WTC11 (cell line): ENCODE measurements around the gene RGS17. TPM values are rescaled to one million over a fixed set of nuclear protein-coding genes. Genes with fewer than 3 reads are reported as not detected.

ENCODE experiments used
- ATAC-seq: fragments of 200-7000 bp; cut with Tn5 transposase; 2 replicates; pipeline ENCODE4 v1.10.0; 2021; ENCODE audit warnings: mild to moderate bottlenecking, moderate library complexity
- CTCF ChIA-PET: fragments of 300-600 bp; sonication (Branson Sonifier 250); formaldehyde crosslinking; loops from one replicate; lab custom pipeline; 2021; ENCODE audit warnings: antibody characterized with exemption; lab: Charles Lee
- POLR2A ChIA-PET: fragments of 350-600 bp; sonication (Branson Sonifier 250); formaldehyde crosslinking; loops from one replicate; lab custom pipeline; 2021; ENCODE audit warnings: antibody characterized with exemption; lab: Charles Lee
- DNase-seq: peaks from one replicate; pipeline ENCODE4 v3.0.0; 2021; ENCODE audit warnings: low spot score
- H3K27ac Mint-ChIP-seq: 2 replicates; pipeline ENCODE4 v1.8.0; 2021; ENCODE audit warnings: mixed read lengths
- H3K27me3 Mint-ChIP-seq: 2 replicates; pipeline ENCODE4 v1.8.0; 2021; ENCODE audit warnings: low read depth, mild to moderate bottlenecking, moderate library complexity, mixed read lengths
- H3K36me3 Mint-ChIP-seq: 2 replicates; pipeline ENCODE4 v1.8.0; 2021; ENCODE audit warnings: mixed read lengths
- H3K4me1 Mint-ChIP-seq: 2 replicates; pipeline ENCODE4 v1.8.0; 2022; ENCODE audit warnings: mixed read lengths
- H3K4me3 Mint-ChIP-seq: 2 replicates; pipeline ENCODE4 v1.8.0; 2021; ENCODE audit warnings: mild to moderate bottlenecking, moderate library complexity, mixed read lengths
- H3K9me3 Mint-ChIP-seq: 2 replicates; pipeline ENCODE4 v1.8.0; 2021; ENCODE audit warnings: mixed read lengths
- ATF1 ChIP-seq: sonication (generic); formaldehyde crosslinking; IDR thresholded peaks from 2 replicates; pipeline ENCODE4 v1.8.1; 2023; ENCODE audit warnings: mild to moderate bottlenecking, moderate library complexity, missing genetic modification reagents
- ATF2 ChIP-seq: sonication (generic); formaldehyde crosslinking; IDR thresholded peaks from 2 replicates; pipeline ENCODE4 v1.8.1; 2022; ENCODE audit warnings: low read depth, missing genetic modification reagents, borderline replicate concordance
- CREM ChIP-seq: sonication (generic); formaldehyde crosslinking; IDR thresholded peaks from 2 replicates; pipeline ENCODE4 v1.8.1; 2022; ENCODE audit warnings: mild to moderate bottlenecking, missing genetic modification reagents, moderate library complexity
- ETV6 ChIP-seq: sonication (generic); formaldehyde crosslinking; IDR thresholded peaks from 2 replicates; pipeline ENCODE4 v1.8.1; 2022; ENCODE audit warnings: mild to moderate bottlenecking, missing genetic modification reagents
- FOXK1 ChIP-seq: sonication (generic); formaldehyde crosslinking; IDR thresholded peaks from 2 replicates; pipeline ENCODE4 v1.8.0; 2022; ENCODE audit warnings: mild to moderate bottlenecking, moderate library complexity, missing genetic modification reagents
- FOXP1 ChIP-seq: sonication (generic); formaldehyde crosslinking; IDR thresholded peaks from 2 replicates; pipeline ENCODE4 v1.8.0; 2022; ENCODE audit warnings: missing genetic modification reagents, mild to moderate bottlenecking, moderate library complexity, borderline replicate concordance
- FOXP4 ChIP-seq: sonication (generic); formaldehyde crosslinking; IDR thresholded peaks from 2 replicates; pipeline ENCODE4 v1.8.0; 2022; ENCODE audit warnings: mild to moderate bottlenecking, missing genetic modification reagents
- JUN ChIP-seq: sonication (generic); formaldehyde crosslinking; IDR thresholded peaks from 2 replicates; pipeline ENCODE4 v1.8.0; 2023; ENCODE audit warnings: mild to moderate bottlenecking, missing genetic modification reagents
- MLX ChIP-seq: sonication (generic); formaldehyde crosslinking; IDR thresholded peaks from 2 replicates; pipeline ENCODE4 v1.8.1; 2023; ENCODE audit warnings: mild to moderate bottlenecking, missing genetic modification reagents, moderate library complexity
- NR1H2 ChIP-seq: sonication (generic); formaldehyde crosslinking; IDR thresholded peaks from 2 replicates; pipeline ENCODE4 v1.9.0; 2021; ENCODE audit warnings: mild to moderate bottlenecking, moderate library complexity, missing genetic modification reagents
- RORB ChIP-seq: fragments of 250-450 bp; sonication (Bioruptor Pico); IDR thresholded peaks from 2 replicates; pipeline ENCODE4 v1.9.0; 2021; ENCODE audit warnings: mild to moderate bottlenecking
- TEAD1 ChIP-seq: sonication (generic); formaldehyde crosslinking; IDR thresholded peaks from 2 replicates; pipeline ENCODE4 v1.8.0; 2022; ENCODE audit warnings: mild to moderate bottlenecking, missing genetic modification reagents
- TEAD4 ChIP-seq: sonication (generic); formaldehyde crosslinking; IDR thresholded peaks from 2 replicates; pipeline ENCODE4 v1.8.0; 2022; ENCODE audit warnings: mild to moderate bottlenecking, missing genetic modification reagents
- TP53 ChIP-seq: sonication (generic); formaldehyde crosslinking; IDR thresholded peaks from 2 replicates; pipeline ENCODE4 v1.8.1; 2023; ENCODE audit warnings: mild to moderate bottlenecking, missing genetic modification reagents
- ZBTB43 ChIP-seq: sonication (generic); formaldehyde crosslinking; IDR thresholded peaks from 2 replicates; pipeline ENCODE4 v1.8.1; 2023; ENCODE audit warnings: mild to moderate bottlenecking, missing genetic modification reagents
- ZNF121 ChIP-seq: sonication (generic); formaldehyde crosslinking; IDR thresholded peaks from 2 replicates; pipeline ENCODE4 v1.8.0; 2023; ENCODE audit warnings: missing genetic modification reagents
- ZNF263 ChIP-seq: sonication (generic); formaldehyde crosslinking; IDR thresholded peaks from 2 replicates; pipeline ENCODE4 v1.8.1; 2022; ENCODE audit warnings: low read depth, mild to moderate bottlenecking, moderate library complexity, missing genetic modification reagents
- ZSCAN18 ChIP-seq: fragments of 250-450 bp; sonication (Bioruptor Pico); IDR thresholded peaks from 2 replicates; pipeline ENCODE4 v2.1.2; 2022; ENCODE audit warnings: mild to moderate bottlenecking, moderate library complexity
- total RNA-seq: library from RNA; stranded (reverse); gene quantifications from 3 replicates; pipeline ENCODE4 v1.2.3, GENCODE V29; 2021
- TF ChIP-seq, protein P1 (sequence below): sonication (generic); formaldehyde crosslinking; IDR thresholded peaks from 2 replicates; pipeline ENCODE4 v1.8.1; 2023; ENCODE audit warnings: mild to moderate bottlenecking, missing genetic modification reagents
- TF ChIP-seq, protein P2 (sequence below): sonication (generic); formaldehyde crosslinking; IDR thresholded peaks from 2 replicates; pipeline ENCODE4 v1.8.0; 2022; ENCODE audit warnings: mild to moderate bottlenecking, missing genetic modification reagents
- TF ChIP-seq, protein P3 (sequence below): sonication (generic); formaldehyde crosslinking; IDR thresholded peaks from 2 replicates; pipeline ENCODE4 v1.8.0; 2023; ENCODE audit warnings: mild to moderate bottlenecking, missing genetic modification reagents
- TF ChIP-seq, protein P4 (sequence below): fragments of 250-450 bp; sonication (Bioruptor Pico); IDR thresholded peaks from 2 replicates; pipeline ENCODE4 v1.9.0; 2021; ENCODE audit warnings: moderate library complexity, mild to moderate bottlenecking, inconsistent platforms, borderline replicate concordance

RGS17 gene
- total RNA-seq, 1 experiment from 2014 or later = 9.3 TPM

DNA sequence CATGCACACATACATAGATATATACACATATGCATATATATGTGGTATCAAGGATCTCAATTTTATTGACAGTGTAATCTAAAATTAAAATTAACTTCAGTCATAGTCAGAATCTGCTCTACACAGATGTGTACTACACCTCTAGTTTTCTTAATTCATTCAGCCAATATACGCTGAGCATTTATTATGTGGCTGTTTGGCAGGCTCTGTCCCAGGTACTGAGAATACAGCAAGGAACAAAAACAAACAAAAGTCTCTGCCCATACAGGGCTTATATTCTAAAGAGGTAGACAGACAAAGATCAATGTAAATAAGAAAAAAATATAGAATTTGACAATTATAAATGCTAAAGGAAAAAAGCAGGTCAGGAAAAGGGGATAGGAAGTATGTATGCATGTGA is 7.8 kb upstream of the RGS17 start:
- no peaks in the 10 kb centered on the region; the same call in 1 of the 2 replicates for H3K27me3 Mint-ChIP-seq
- no peaks in the 10 kb centered on the region for H3K36me3 Mint-ChIP-seq
- H3K4me3 Mint-ChIP-seq = no peak overlapping the region
- TF ChIP-seq FOXP4 = no peak
- no peak for TF ChIP-seq MLX (CRISPR knock-in tag)
- TF ChIP-seq, protein P1, sequence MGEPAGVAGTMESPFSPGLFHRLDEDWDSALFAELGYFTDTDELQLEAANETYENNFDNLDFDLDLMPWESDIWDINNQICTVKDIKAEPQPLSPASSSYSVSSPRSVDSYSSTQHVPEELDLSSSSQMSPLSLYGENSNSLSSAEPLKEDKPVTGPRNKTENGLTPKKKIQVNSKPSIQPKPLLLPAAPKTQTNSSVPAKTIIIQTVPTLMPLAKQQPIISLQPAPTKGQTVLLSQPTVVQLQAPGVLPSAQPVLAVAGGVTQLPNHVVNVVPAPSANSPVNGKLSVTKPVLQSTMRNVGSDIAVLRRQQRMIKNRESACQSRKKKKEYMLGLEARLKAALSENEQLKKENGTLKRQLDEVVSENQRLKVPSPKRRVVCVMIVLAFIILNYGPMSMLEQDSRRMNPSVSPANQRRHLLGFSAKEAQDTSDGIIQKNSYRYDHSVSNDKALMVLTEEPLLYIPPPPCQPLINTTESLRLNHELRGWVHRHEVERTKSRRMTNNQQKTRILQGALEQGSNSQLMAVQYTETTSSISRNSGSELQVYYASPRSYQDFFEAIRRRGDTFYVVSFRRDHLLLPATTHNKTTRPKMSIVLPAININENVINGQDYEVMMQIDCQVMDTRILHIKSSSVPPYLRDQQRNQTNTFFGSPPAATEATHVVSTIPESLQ (CRISPR knock-in tag) = no peak
- no peak for TF ChIP-seq NR1H2
- TF ChIP-seq, protein P2, sequence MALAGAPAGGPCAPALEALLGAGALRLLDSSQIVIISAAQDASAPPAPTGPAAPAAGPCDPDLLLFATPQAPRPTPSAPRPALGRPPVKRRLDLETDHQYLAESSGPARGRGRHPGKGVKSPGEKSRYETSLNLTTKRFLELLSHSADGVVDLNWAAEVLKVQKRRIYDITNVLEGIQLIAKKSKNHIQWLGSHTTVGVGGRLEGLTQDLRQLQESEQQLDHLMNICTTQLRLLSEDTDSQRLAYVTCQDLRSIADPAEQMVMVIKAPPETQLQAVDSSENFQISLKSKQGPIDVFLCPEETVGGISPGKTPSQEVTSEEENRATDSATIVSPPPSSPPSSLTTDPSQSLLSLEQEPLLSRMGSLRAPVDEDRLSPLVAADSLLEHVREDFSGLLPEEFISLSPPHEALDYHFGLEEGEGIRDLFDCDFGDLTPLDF (CRISPR knock-in tag) = no peak
- no peak for TF ChIP-seq ZNF263 (CRISPR knock-in tag)
- no peak for TF ChIP-seq FOXK1 (CRISPR knock-in tag)
- no peak for TF ChIP-seq TEAD4 (CRISPR knock-in tag)
- no peak for TF ChIP-seq ETV6 (CRISPR knock-in tag)
- no peak for TF ChIP-seq ZNF121
- no peak for TF ChIP-seq ATF2 (CRISPR knock-in tag)
- TF ChIP-seq, protein P3, sequence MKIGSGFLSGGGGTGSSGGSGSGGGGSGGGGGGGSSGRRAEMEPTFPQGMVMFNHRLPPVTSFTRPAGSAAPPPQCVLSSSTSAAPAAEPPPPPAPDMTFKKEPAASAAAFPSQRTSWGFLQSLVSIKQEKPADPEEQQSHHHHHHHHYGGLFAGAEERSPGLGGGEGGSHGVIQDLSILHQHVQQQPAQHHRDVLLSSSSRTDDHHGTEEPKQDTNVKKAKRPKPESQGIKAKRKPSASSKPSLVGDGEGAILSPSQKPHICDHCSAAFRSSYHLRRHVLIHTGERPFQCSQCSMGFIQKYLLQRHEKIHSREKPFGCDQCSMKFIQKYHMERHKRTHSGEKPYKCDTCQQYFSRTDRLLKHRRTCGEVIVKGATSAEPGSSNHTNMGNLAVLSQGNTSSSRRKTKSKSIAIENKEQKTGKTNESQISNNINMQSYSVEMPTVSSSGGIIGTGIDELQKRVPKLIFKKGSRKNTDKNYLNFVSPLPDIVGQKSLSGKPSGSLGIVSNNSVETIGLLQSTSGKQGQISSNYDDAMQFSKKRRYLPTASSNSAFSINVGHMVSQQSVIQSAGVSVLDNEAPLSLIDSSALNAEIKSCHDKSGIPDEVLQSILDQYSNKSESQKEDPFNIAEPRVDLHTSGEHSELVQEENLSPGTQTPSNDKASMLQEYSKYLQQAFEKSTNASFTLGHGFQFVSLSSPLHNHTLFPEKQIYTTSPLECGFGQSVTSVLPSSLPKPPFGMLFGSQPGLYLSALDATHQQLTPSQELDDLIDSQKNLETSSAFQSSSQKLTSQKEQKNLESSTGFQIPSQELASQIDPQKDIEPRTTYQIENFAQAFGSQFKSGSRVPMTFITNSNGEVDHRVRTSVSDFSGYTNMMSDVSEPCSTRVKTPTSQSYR (CRISPR knock-in tag) = no peak
- no peak for TF ChIP-seq ZSCAN18 (CRISPR knock-in tag)
- TF ChIP-seq JUN (CRISPR knock-in tag) = no peak
- ChIA-PET POLR2A (no interaction called here), CTCF (no interaction called here)
- no peak overlapping the region for H3K27ac Mint-ChIP-seq
- 0 out of 2 replicates have a peak, but pooled peaks cover 5% of the 10 kb centered on the region for H3K9me3 Mint-ChIP-seq
- ATAC-seq = no peak
- no peak for DNase-seq
- no peaks in the 10 kb centered on the region for H3K4me1 Mint-ChIP-seq

DNA sequence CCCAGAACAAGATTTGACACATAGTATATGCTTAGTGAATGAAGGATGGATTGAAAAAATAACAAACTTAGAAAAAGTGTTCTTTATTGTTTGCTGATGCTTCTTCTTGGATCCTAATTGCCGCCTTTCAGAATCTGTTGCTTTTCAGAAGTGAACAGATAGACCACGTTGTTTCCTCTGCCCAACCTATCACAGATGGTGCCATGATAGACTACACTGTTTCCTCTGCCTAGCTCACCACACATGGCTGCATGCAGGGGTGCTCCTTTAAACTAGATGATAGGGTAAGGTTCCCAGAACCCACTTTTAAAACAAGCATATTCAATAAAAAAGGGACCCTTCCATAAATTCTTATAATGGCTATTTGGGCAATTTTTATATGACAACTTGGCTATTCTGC is 4.6 kb upstream of the RGS17 start:
- ChIA-PET POLR2A (no interaction called here), CTCF (no interaction called here)
- Mint-ChIP-seq H3K27ac (no peak overlapping the region), H3K4me3 (no peak overlapping the region), H3K4me1 (peaks cover 8% of the 10 kb centered on the region), H3K27me3 (peaks cover 17% of the 10 kb centered on the region), H3K9me3 (peaks cover 13% of the 10 kb centered on the region), H3K36me3 (peaks cover 7% of the 10 kb centered on the region)
- DNase-seq (no peak), ATAC-seq (no peak)
- TF ChIP-seq TEAD1 (CRISPR knock-in tag) = no peak
- TF ChIP-seq, protein P4, sequence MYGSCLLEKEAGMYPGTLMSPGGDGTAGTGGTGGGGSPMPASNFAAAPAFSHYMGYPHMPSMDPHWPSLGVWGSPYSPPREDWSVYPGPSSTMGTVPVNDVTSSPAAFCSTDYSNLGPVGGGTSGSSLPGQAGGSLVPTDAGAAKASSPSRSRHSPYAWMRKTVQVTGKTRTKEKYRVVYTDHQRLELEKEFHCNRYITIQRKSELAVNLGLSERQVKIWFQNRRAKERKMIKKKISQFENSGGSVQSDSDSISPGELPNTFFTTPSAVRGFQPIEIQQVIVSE (CRISPR knock-in tag) = no peak
- no peak for TF ChIP-seq FOXP1 (CRISPR knock-in tag)
- no peak for TF ChIP-seq ATF1 (CRISPR knock-in tag)
- no peak for TF ChIP-seq ZNF121
- no peak for TF ChIP-seq CREM
- TF ChIP-seq RORB (CRISPR knock-in tag) = no peak
- TF ChIP-seq TP53 = no peak
- TF ChIP-seq ZBTB43 (CRISPR knock-in tag) = no peak
